Erythroblast (primary cell): Measurements from ENCODE around the gene MKLN1.

Experiments
- DNase-seq, 2 experiments: peaks; one replicate each; lab custom pipeline; 2025; lab: John Stamatoyannopoulos, UW
- GATA1 ChIP-seq: IDR thresholded peaks from 2 replicates; pipeline ENCODE4 v1.6.1; 2011; ENCODE audit warnings: low read depth, mild to moderate bottlenecking, control low read depth, low read length, moderate library complexity
- POLR2A ChIP-seq: IDR thresholded peaks from 2 replicates; pipeline ENCODE4 v1.6.1; 2011; ENCODE audit warnings: mild to moderate bottlenecking, low read length

MKLN1 gene

DNA sequence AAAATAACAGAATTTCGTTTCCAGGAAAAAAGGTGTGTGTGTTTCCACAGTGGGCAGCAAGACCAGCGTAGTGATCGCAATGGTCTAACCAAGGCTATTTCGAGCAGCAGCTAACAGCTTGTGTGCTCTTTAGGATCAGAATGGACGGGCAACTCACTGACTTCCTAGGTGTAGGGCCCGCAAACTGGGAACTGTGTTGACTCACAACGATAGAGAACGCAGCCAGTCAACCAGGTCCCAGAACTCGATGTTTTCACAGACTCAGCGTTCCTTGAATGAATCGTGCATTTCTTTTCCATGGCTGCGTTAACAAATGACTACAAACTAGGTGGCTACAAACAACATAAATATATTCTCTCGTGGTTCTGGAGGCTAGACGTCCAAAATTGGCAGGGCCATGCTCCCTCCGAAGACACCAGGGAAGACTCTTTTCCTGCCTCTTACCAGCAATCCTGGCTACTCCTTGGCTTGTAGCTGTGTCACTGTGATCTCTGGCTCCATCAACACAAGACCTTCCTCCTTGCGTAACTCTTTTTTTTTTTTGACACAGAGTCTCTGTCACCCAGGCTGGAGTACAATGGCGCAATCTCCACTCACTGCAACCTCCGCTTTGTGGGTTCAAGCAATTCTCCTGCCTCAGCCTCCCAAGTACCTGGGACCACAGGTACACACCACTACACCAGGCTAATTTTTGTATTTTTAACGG, 189.7 kb downstream of the MKLN1 start:
- no peak for TF ChIP-seq POLR2A
- no peak for TF ChIP-seq GATA1
- DNase-seq, result no peak

DNA sequence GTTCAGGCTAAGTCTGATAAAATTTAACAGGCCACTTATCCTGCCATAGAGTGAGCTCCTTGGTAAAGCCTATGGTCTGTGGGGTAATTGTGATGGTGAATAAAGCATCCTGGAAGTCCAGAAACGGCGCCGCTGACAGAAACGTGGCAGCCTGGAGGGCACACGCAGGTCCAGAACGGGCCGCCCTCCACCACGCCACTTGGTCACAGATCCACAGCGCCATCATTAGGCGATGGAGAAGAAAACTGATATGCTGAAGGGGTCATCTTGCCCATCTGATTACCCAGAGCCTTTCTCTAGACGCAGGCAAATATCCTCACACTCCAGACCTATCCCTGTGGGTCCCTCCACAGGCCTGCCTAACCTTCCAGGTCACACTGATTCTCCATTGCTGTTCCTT, 190.9 kb downstream of the MKLN1 start:
- no peak for DNase-seq
- no peak for TF ChIP-seq GATA1
- TF ChIP-seq POLR2A, result no peak

DNA sequence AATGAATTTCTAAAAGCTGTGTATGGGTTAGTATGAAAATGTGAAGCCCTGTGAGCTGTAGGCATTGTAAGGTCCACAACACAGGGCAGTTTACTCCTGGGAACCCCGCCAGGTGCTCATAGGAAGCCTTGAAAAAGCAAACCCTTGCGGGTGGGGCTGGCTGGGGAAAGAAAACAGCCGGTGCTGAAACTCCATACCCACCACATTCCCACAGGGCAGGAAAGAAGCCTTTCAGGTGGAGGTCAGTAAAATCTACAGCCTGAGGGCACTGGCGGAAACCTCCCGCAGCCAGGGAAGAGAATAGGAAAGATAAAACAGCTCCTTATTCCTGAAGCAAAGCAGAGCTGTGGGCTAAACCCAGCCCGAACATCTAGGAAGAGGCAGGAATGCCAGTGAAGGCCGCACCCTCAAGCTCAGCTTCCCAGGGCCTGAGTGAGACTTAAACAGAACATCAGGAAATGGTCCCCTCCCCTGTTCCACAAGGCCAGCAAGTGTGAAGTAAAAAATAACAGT, 194.0 kb downstream of the MKLN1 start:
- DNase-seq, result no peak
- TF ChIP-seq GATA1 (no peak), POLR2A (no peak)

DNA sequence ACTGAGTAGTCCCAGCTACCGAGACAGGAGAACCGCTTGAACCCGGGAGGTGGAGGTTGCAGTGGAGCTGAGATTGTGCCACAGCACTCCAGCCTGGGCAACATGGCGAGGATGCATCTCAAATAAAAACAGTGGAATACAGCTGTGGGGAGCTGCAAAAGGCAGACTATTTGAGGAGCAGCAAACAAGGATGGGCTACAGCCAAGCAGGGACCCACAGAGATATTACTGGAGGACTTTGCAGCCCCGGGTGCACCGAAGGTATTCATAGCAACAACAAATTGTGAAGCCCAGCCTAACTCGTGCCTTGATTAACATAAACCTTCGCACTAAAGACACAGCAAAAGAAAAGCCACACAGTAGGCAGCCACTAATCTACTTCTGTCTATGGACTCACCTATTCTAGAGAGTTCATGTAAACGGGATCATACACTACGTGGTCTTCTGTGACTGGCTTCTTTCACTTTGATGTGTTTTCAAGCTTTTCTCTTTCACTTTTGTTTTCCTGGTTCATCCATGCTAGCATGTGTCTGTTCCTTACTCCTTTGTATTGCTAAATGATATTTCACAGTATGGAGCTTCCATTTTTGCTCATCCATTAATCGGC, 194.8 kb downstream of the MKLN1 start:
- no peak for DNase-seq
- TF ChIP-seq GATA1 (no peak), POLR2A (no peak)

DNA sequence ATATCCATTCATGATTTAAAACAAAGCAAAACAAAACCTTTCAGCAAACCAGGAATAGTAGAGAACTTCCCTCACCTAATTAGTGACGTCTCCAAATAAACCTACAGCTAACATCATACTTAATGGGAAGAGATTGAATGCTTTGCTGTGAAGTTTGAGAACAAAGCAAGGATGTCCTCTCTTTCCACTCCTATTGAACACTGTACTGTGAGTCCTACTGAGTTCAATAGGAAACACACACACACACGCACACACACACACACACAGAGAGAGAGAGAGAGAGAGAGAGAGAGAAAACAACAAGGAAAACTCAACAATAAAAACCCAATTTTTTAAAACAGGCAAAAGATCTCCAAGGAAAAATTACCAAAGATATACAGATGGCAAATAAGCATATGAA, 196.4 kb downstream of the MKLN1 start:
- DNase-seq, result no peak
- TF ChIP-seq GATA1 (no peak), POLR2A (no peak)

DNA sequence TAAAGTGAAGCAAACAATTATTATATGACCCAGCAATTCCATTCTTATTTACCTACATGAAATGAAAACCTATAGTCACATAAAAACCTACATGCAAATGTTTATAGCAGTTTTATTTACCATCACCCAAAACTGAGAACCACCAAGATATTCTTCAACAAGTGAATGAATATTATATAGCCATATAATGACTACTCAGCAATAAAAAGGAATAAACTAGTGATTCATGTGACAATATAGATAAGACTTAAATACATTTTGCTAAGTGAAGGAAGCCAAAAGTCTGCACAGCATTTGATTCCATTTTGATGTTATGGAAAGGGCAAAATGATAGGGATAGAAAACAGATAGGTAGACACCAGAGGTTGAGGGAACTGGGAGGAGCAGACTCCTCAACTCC, 197.0 kb downstream of the MKLN1 start:
- TF ChIP-seq GATA1 (no peak), POLR2A (no peak)
- no peak for DNase-seq

DNA sequence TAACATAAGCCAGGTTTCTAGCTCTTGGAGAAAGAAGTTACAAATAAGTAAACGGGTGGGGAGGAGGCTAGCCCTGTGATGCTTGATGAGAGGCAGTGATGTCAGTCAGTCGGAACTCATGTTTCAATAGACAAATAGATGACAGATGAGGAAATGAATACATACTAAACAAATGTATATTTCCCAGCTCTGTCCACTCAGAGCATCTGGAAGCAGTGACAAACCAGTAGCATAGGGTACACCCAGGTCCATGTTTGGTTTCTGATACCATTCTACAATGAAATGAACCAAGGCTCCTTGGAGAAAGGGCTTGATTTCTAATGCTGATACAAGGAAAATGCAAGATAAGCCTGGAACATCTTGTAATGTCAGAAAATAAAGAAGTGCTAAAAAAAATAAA, 198.1 kb downstream of the MKLN1 start:
- no peak for DNase-seq
- TF ChIP-seq GATA1, result no peak
- TF ChIP-seq POLR2A, result no peak

DNA sequence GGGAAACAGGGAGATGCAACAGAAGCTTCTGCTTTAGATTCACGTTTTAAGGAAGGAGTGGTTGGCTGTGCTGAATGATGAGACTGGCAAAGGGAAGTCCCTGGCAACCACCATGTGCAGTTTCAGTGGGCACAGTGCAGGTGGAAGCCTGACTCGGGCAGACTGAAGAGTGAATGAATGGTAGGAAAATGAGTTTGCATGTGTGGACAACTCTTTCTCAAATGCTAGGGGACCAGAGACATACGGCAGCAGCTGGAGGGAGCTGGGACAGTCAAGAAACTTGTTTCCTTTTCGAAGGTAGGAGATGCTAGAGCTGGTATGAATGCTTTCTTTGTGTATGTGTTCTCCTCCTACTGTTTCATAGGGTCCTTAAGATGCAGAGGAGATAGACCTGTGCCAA, 199.8 kb downstream of the MKLN1 start:
- no peak for DNase-seq
- TF ChIP-seq GATA1 (no peak), POLR2A (no peak)

DNA sequence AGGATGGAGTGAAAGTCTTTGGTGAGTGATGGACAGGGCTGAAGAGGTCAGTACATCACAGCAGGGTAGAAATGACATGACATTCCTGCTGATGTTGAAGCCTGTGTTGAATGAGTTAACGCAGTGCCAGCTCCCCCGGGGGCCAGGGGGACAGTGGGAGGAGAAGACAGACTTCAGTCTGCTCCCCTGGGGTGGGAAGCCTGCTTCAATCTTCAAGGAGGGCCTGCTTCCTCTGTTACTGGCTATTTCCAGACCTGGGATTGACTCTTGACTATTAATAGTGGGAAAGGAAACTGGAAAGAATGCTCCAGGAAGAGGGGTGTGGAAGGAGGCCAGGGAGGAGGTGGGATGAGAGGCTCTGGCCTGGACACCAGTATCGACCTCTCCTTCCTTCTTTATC, 201.5 kb downstream of the MKLN1 start:
- TF ChIP-seq POLR2A (no peak), GATA1 (no peak)

DNA sequence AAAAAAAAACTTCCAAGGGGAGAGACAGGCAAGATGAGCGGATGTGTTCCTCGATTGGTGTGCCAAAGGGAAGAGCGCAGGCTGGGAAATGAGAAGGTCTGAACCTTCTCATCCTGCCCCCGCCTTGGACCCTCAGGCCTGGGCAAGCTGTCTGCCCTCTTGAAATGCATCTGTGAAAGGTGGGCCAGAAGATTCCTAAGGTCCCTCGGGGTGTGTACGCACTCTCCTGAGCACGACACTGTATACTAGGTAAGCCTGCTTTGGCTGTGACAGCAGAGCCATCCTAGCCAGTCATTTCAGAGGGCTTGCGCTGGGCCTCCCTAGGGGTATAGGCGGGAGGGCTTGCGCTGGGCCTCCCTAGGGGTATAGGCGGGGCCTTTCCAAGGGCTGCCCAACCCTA, 201.9 kb downstream of the MKLN1 start:
- no peak for DNase-seq
- TF ChIP-seq POLR2A (no peak), GATA1 (no peak)

More for the DNA sequence above, 201.5 kb downstream of the MKLN1 start:
- no peak for DNase-seq

DNA sequence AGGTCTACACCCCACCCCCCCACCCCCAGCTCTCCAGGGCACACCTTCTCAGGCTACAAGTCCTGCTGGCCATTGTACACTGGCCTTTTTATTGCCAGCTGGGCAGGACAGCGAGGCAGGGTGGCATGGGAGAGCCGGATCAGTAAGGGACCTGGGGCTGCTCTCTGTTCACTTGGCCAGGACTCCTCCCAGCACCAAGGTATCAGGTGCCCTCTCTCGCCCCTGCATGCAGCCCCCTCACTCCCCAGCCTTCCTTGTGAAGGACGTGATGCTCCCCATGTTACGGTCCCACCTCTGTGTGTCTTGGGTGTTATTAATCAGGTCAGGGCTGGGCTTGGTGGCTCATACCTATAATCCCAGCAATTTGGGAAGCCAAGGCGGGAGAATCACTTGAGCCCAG, 202.5 kb downstream of the MKLN1 start:
- no peak for TF ChIP-seq GATA1
- TF ChIP-seq POLR2A, result no peak
- DNase-seq, result no peak

DNA sequence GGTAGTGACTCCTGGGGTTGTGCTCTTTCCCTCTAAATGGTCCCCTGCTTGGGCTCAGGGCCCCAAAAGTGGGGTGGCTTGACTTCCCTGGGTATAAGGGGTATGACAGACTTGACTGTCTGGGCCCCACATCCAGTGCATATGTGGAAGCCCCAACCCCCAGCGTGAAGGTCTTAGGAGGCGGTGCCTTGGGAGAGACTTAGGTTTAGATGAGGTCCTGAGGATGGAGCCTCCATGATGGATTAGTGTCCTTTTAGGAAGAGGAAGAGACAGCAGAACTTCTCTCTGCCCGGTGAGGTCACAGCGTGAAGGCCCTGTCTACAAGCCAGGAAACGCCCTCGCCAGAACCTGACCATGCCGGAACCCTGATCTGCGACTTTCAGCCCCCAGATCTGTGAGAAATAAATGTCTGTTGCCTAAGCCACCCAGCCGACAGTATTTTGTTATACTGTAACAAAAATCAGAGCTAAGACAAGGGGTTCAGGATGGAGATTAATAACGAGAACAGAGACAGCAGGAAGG, 205.0 kb downstream of the MKLN1 start:
- no peak for TF ChIP-seq POLR2A
- TF ChIP-seq GATA1, result no peak

DNA sequence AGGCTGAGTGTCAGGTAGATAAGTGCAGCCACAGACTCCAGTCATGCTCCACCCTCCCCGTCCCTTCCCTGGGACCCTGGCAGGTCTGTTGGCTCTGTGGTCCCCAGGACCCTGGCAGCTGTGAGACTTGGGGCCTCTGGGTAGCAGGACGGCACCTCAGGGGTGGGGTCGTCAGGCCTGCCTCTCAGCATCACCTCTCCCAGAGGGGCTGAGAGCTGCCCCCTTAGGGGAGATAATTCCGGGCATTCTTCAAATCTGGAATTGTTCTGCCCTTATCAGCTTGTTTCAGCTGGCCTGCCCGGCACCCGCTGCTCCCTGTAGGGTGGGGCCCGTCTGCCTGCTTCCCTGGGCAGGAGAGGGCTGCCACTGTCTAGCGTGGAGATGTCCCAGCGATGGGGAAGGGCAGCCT, 205.5 kb downstream of the MKLN1 start:
- DNase-seq, result no peak
- TF ChIP-seq POLR2A (no peak), GATA1 (no peak)

More for the DNA sequence above, 205.0 kb downstream of the MKLN1 start:
- DNase-seq, result no peak
